H9 (cell line): ENCODE measurements around the gene GATA6. TPM values are rescaled to one million over a fixed set of nuclear protein-coding genes. Genes with fewer than 3 reads are reported as not detected.
A peak's percentile ranks its signal among the peaks of the same experiment; 100 is the strongest.

Experiments
- DNase-seq: peaks from one replicate; pipeline ENCODE4 v3.0.0-alpha.2; 2017
- H2AFZ ChIP-seq: one replicate; pipeline ENCODE4 v1.6.1; 2013; ENCODE audit warnings: mild to moderate bottlenecking, low read length, control low read depth, moderate library complexity
- H2AK5ac ChIP-seq: 2 replicates; pipeline ENCODE4 v1.6.1; 2013; ENCODE audit warnings: low read length, control low read depth, mixed read lengths; ENCODE audit not compliant: insufficient read length
- H2BK120ac ChIP-seq: one replicate; pipeline ENCODE4 v1.6.1; 2013; ENCODE audit warnings: low read depth, mild to moderate bottlenecking, low read length, control low read depth, inconsistent platforms; ENCODE audit not compliant: poor library complexity, severe bottlenecking
- H2BK12ac ChIP-seq: 2 replicates; pipeline ENCODE4 v1.6.1; 2013; ENCODE audit warnings: low read length, control low read depth, mixed read lengths, low read depth; ENCODE audit not compliant: insufficient read length
- H2BK15ac ChIP-seq: 2 replicates; pipeline ENCODE4 v1.6.1; 2013; ENCODE audit warnings: low read depth, low read length, control low read depth
- H2BK20ac ChIP-seq: one replicate; pipeline ENCODE4 v1.6.1; 2013; ENCODE audit warnings: low read depth, mild to moderate bottlenecking, low read length, control low read depth, inconsistent platforms; ENCODE audit not compliant: poor library complexity, severe bottlenecking
- H2BK5ac ChIP-seq: 2 replicates; pipeline ENCODE4 v1.6.1; 2013; ENCODE audit warnings: low read length, control low read depth, mixed read lengths; ENCODE audit not compliant: insufficient read length
- H3K14ac ChIP-seq: 2 replicates; pipeline ENCODE4 v1.6.1; 2013; ENCODE audit warnings: low read length, control low read depth; ENCODE audit not compliant: insufficient read depth
- H3K18ac ChIP-seq: 2 replicates; pipeline ENCODE4 v1.6.1; 2013; ENCODE audit warnings: low read depth, mild to moderate bottlenecking, mixed read lengths, low read length, control low read depth; ENCODE audit not compliant: insufficient read length
- H3K23ac ChIP-seq: 2 replicates; pipeline ENCODE4 v1.6.1; 2013; ENCODE audit warnings: low read length, control low read depth, mixed read lengths, low read depth; ENCODE audit not compliant: insufficient read length
- H3K23me2 ChIP-seq: 2 replicates; pipeline ENCODE4 v1.6.1; 2013; ENCODE audit warnings: low read depth, mild to moderate bottlenecking, mixed read lengths, low read length, control low read depth; ENCODE audit not compliant: insufficient read length, poor library complexity, severe bottlenecking
- H3K27ac ChIP-seq: 2 replicates; pipeline ENCODE4 v1.5.1; 2013; ENCODE audit warnings: low read length, control low read depth, mixed read lengths, low read depth; ENCODE audit not compliant: insufficient read length
- H3K27me3 ChIP-seq: 2 replicates; pipeline ENCODE4 v1.6.1; 2013; ENCODE audit warnings: low read length, control low read depth, inconsistent platforms; ENCODE audit not compliant: insufficient read depth
- H3K4ac ChIP-seq: 2 replicates; pipeline ENCODE4 v1.6.1; 2013; ENCODE audit warnings: low read depth, mild to moderate bottlenecking, control low read depth, inconsistent platforms, low read length, moderate library complexity
- H3K4me1 ChIP-seq: 2 replicates; pipeline ENCODE4 v1.6.1; 2013; ENCODE audit warnings: low read length, control low read depth, inconsistent platforms; ENCODE audit not compliant: insufficient read depth
- H3K4me2 ChIP-seq: 2 replicates; pipeline ENCODE4 v1.6.1; 2013; ENCODE audit warnings: low read length, control low read depth, mixed read lengths; ENCODE audit not compliant: insufficient read length, insufficient read depth
- H3K56ac ChIP-seq: 2 replicates; pipeline ENCODE4 v1.6.1; 2013; ENCODE audit warnings: low read depth, mild to moderate bottlenecking, mixed read lengths, low read length, control low read depth; ENCODE audit not compliant: insufficient read length
- H3K79me1 ChIP-seq: 2 replicates; pipeline ENCODE4 v1.6.1; 2013; ENCODE audit warnings: low read depth, mild to moderate bottlenecking, moderate library complexity, low read length, control low read depth, inconsistent platforms; ENCODE audit not compliant: insufficient read depth, poor library complexity, severe bottlenecking
- H3K79me2 ChIP-seq: 2 replicates; pipeline ENCODE4 v1.6.1; 2013; ENCODE audit warnings: low read length, control low read depth, inconsistent platforms; ENCODE audit not compliant: insufficient read depth
- H3K9ac ChIP-seq: 2 replicates; pipeline ENCODE4 v1.6.1; 2013; ENCODE audit warnings: low read length, control low read depth, mixed read lengths; ENCODE audit not compliant: insufficient read length; ENCODE audit errors: extremely low read depth
- H3K9me3 ChIP-seq: one replicate; pipeline ENCODE4 v1.6.1; 2013; ENCODE audit warnings: low read depth, low read length, inconsistent platforms; ENCODE audit not compliant: control insufficient read depth
- H3T11ph ChIP-seq: one replicate; pipeline ENCODE4 v1.6.1; 2013; ENCODE audit warnings: mild to moderate bottlenecking, low read length, control low read depth, inconsistent platforms
- H4K20me1 ChIP-seq: one replicate; pipeline ENCODE4 v1.6.1; 2013; ENCODE audit not compliant: control insufficient read depth, insufficient read length, insufficient read depth
- H4K5ac ChIP-seq: 2 replicates; pipeline ENCODE4 v1.6.1; 2013; ENCODE audit warnings: low read depth, mild to moderate bottlenecking, mixed read lengths, low read length, control low read depth; ENCODE audit not compliant: insufficient read length
- H4K8ac ChIP-seq: replicated peaks from 2 replicates; pipeline ENCODE4 v1.6.1; 2013; ENCODE audit warnings: low read length, control low read depth, mixed read lengths, low read depth; ENCODE audit not compliant: insufficient read length
- H4K91ac ChIP-seq: 2 replicates; pipeline ENCODE4 v1.6.1; 2013; ENCODE audit warnings: low read depth, mild to moderate bottlenecking, moderate library complexity, mixed read lengths, low read length, control low read depth; ENCODE audit not compliant: insufficient read length
- H3K27ac Mint-ChIP-seq, 3 experiments: 2 replicates in 2 of 3; 3 replicates in 1 of 3; pipeline ENCODE4 v1.8.0; 2020 to 2021; ENCODE audit warnings: mixed read lengths in 3 of 3, mild to moderate bottlenecking in 1 of 3, moderate library complexity in 1 of 3
- H3K27me3 Mint-ChIP-seq: 2 replicates; pipeline ENCODE4 v1.8.0; 2021; ENCODE audit warnings: low read depth, mild to moderate bottlenecking, moderate library complexity, mixed read lengths
- H3K36me3 Mint-ChIP-seq, 3 experiments: 2 replicates in 2 of 3; 3 replicates in 1 of 3; pipeline ENCODE4 v1.8.0; 2020 to 2021; ENCODE audit warnings: low read depth in 3 of 3, mixed read lengths in 3 of 3; ENCODE audit not compliant: insufficient read depth in 1 of 3
- H3K4me1 Mint-ChIP-seq, 2 experiments: 2 replicates each; pipeline ENCODE4 v1.8.0; 2020; ENCODE audit warnings: mixed read lengths in 2 of 2
- H3K4me3 Mint-ChIP-seq, 2 experiments: 2 replicates in 1 of 2; 3 replicates in 1 of 2; pipeline ENCODE4 v1.8.0; 2020 to 2021; ENCODE audit warnings: mild to moderate bottlenecking in 2 of 2, mixed read lengths in 2 of 2, moderate library complexity in 1 of 2
- H3K9me3 Mint-ChIP-seq, 2 experiments: 2 replicates in 1 of 2; 3 replicates in 1 of 2; pipeline ENCODE4 v1.8.0; 2020; ENCODE audit warnings: mild to moderate bottlenecking in 2 of 2, mixed read lengths in 2 of 2, moderate library complexity in 1 of 2
- CTCF ChIP-seq: fragments of 200-600 bp; sonication (generic); conservative IDR thresholded peaks from 3 replicates; pipeline ENCODE4 v1.8.0; 2021; ENCODE audit warnings: antibody characterized with exemption, mild to moderate bottlenecking
- WGBS: extraction: QIAGEN DNeasy Blood & Tissue Kit; methylation state at CpG from one replicate; pipeline ENCODE4 v1.1.7; 2013; ENCODE audit warnings: missing lambda C conversion rate, low lambda C conversion rate, mixed read lengths; ENCODE audit not compliant: insufficient read length; ENCODE audit errors: extremely low coverage; 5-methylcytosine and 5-hydroxymethylcytosine counted together
- total RNA-seq: library from RNA; stranded (reverse); gene quantifications from 2 replicates; pipeline ENCODE4 v1.2.1, GENCODE V29; 2021

Gene GATA6
- total RNA-seq, 1 experiment from 2014 or later: not detected

DNA sequence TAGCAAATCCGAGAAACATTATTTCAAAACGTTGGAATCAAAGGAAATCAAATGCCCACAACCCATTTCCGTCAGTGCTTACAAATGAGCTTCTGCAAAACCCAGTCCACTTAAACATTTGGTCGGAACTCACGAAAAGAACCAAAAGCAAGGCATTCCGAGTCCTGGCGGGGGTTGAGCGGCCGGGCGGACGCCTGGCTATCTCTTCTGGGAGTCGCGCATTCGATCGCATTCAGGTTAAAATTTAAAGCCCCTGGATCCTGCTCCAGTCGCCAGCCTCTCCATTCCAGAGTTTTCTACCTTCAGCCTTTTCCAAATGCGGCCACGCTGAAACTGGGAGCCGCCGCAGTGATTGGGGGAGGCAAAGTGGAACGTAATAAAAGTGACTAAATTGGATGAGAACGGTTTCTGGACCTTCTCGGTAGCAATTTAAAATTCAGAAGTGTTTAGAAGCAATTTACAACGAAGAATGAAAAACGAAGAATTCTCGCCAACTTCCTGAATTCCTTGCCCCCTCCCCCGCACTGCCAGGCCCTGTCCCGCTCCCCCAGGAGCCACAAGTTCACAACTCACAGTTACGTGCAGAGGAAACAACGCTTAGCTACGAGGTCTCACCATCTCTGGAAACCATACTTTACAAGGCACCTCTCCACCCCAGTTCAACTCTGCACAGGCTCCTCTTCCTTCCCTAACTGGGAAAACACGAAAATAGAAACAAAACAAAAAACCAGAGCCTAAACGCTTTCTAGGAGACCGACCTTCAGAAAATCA lies 1.7 kb upstream of the GATA6 start:
- Histone ChIP-seq H3K18ac (no peak overlapping the region), H4K91ac (no peak overlapping the region), H3K4me2 (peak overlapping the region; percentile 61), H3K79me2 (no peaks in the 10 kb centered on the region), H2BK20ac (no peak overlapping the region), H2AK5ac (no peak overlapping the region), H3K9ac (no peak overlapping the region), H3K27me3 (peaks cover 88% of the 10 kb centered on the region), H3K56ac (no peak overlapping the region), H3K4ac (no peak overlapping the region), H3K23me2 (peaks cover 35% of the 10 kb centered on the region), H4K20me1 (no peaks in the 10 kb centered on the region), H2BK12ac (no peak overlapping the region), H3K79me1 (no peaks in the 10 kb centered on the region), H3K14ac (no peak overlapping the region), H3T11ph (no peak overlapping the region), H4K5ac (no peak overlapping the region), H2BK5ac (no peak overlapping the region), H3K27ac (no peak overlapping the region), H3K4me1 (0 out of 2 replicates have a peak, but pooled peaks cover 2% of the 10 kb centered on the region), H2BK120ac (no peak overlapping the region), H4K8ac (no peak overlapping the region), H3K9me3 (no peaks in the 10 kb centered on the region), H3K23ac (no peak overlapping the region), H2AFZ (no peak overlapping the region), H2BK15ac (no peak overlapping the region)
- DNase-seq: peak; percentile 65
- peaks cover 94% of the 10 kb centered on the region for H3K27me3 Mint-ChIP-seq
- H3K9me3 Mint-ChIP-seq: no peaks in the 10 kb centered on the region; a peak in 2 of 5 replicates
- H3K4me3 Mint-ChIP-seq: peak overlapping the region; percentile 31 to 79
- H3K36me3 Mint-ChIP-seq: no peaks in the 10 kb centered on the region; a peak in 1 of 7 replicates
- H3K4me1 Mint-ChIP-seq: peaks cover 31 to 39% of the 10 kb centered on the region in 2 experiments
- no peak for TF ChIP-seq CTCF
- no peak overlapping the region for H3K27ac Mint-ChIP-seq
- no CpG with 5 or more reads among the region's 34 CpGs for WGBS
